ENCODE data around the gene TBC1D22A.

Gene TBC1D22A

GRCh38 chr22:47201996-47202818 lies 439.8 kb downstream of the TBC1D22A start:
- no peak for DNase-seq (ENCODE audit: low read depth)

GRCh38 chr22:47202819-47203553 lies 440.5 kb downstream of the TBC1D22A start:
- DNase-seq (ENCODE audit: low read depth): no peak

- DNase-seq (ENCODE audit: low read depth): no peak
These were observed 441.1 kb downstream of the TBC1D22A start for GRCh38 chr22:47203554-47203991.

GRCh38 chr22:47204002-47204979 lies 441.8 kb downstream of the TBC1D22A start:
- DNase-seq (ENCODE audit: low read depth): no peak

- DNase-seq (ENCODE audit: low read depth): no peak
These were observed 442.6 kb downstream of the TBC1D22A start for GRCh38 chr22:47205081-47205491.

- DNase-seq (ENCODE audit: low read depth): no peak
These were observed 443.1 kb downstream of the TBC1D22A start for GRCh38 chr22:47205554-47205953.

GRCh38 chr22:47206164-47206563 lies 443.7 kb downstream of the TBC1D22A start:
- DNase-seq (ENCODE audit: low read depth): no peak

- DNase-seq (ENCODE audit: low read depth): no peak
These were observed 444.3 kb downstream of the TBC1D22A start for GRCh38 chr22:47206666-47207218.

- DNase-seq (ENCODE audit: low read depth): no peak
These were observed 444.9 kb downstream of the TBC1D22A start for GRCh38 chr22:47207387-47207786.

- no peak for DNase-seq (ENCODE audit: low read depth)
These were observed 445.6 kb downstream of the TBC1D22A start for GRCh38 chr22:47207846-47208554.

GRCh38 chr22:47208630-47209029 lies 446.2 kb downstream of the TBC1D22A start:
- no peak for DNase-seq (ENCODE audit: low read depth)

GRCh38 chr22:47209040-47209514 lies 446.6 kb downstream of the TBC1D22A start:
- no peak for DNase-seq (ENCODE audit: low read depth)

- no peak for DNase-seq (ENCODE audit: low read depth)
These were observed 447.1 kb downstream of the TBC1D22A start for GRCh38 chr22:47209547-47210023.

- no peak for DNase-seq (ENCODE audit: low read depth)
These were observed 447.7 kb downstream of the TBC1D22A start for GRCh38 chr22:47210112-47210657.

- no peak for DNase-seq (ENCODE audit: low read depth)
These were observed 448.2 kb downstream of the TBC1D22A start for GRCh38 chr22:47210686-47211085.

- no peak for DNase-seq (ENCODE audit: low read depth)
These were observed 451.3 kb downstream of the TBC1D22A start for GRCh38 chr22:47213571-47214230.

GRCh38 chr22:47215851-47216250 lies 453.4 kb downstream of the TBC1D22A start:
- DNase-seq (ENCODE audit: low read depth): no peak

- DNase-seq (ENCODE audit: low read depth): no peak
These were observed 456.2 kb downstream of the TBC1D22A start for GRCh38 chr22:47218671-47219070.

GRCh38 chr22:47219789-47220188 lies 457.3 kb downstream of the TBC1D22A start:
- DNase-seq (ENCODE audit: low read depth): no peak

GRCh38 chr22:47220752-47221151 lies 458.3 kb downstream of the TBC1D22A start:
- DNase-seq (ENCODE audit: low read depth): no peak

All from ELR (cell line).